Thyroid gland (tissue), 4 donors: ENCODE results near the gene GAS6. TPM values are rescaled to one million over a fixed set of nuclear protein-coding genes. Genes with fewer than 3 reads are reported as not detected.

Source experiments
- DNase-seq, 2 donors: peaks; one replicate each; pipeline ENCODE4 v3.0.0-alpha.2; 2019
- H3K27ac ChIP-seq, 3 donors: fragments of 200-600 bp; sonication (generic); 1 replicate in 2 of 3; 2 replicates in 1 of 3; pipeline ENCODE4 v1.5.1; 2016 to 2019; ENCODE audit warnings: mild to moderate bottlenecking in 1 of 3, moderate library complexity in 1 of 3
- H3K27me3 ChIP-seq: fragments of 200-600 bp; sonication (generic); one replicate; pipeline ENCODE4 v1.5.1; 2019
- H3K36me3 ChIP-seq, 2 donors: fragments of 200-600 bp; sonication (generic); one replicate each; pipeline ENCODE4 v1.5.1; 2016 to 2019
- H3K4me1 ChIP-seq, 2 donors: fragments of 200-600 bp; sonication (generic); one replicate each; pipeline ENCODE4 v1.5.1; 2017 to 2019
- H3K4me3 ChIP-seq, 3 donors: fragments of 200-600 bp; sonication (generic); replicated peaks in 1 of 3; 1 replicate in 2 of 3; 2 replicates in 1 of 3; pipeline ENCODE4 v1.5.1; 2016; ENCODE audit warnings: mild to moderate bottlenecking in 1 of 3
- H3K9me3 ChIP-seq: fragments of 200-600 bp; sonication (generic); one replicate; pipeline ENCODE4 v1.5.1; 2017
- POLR2A ChIP-seq, 2 donors: fragments of 450-650 bp; IDR thresholded peaks; one replicate each; pipeline ENCODE4 v1.6.1; 2017; ENCODE audit warnings: antibody characterized with exemption in 2 of 2, mild to moderate bottlenecking in 2 of 2, moderate library complexity in 1 of 2
- WGBS, 2 donors: methylation state at CpG; one replicate each; pipeline ENCODE4 v1.1.5; 2017; 5-methylcytosine and 5-hydroxymethylcytosine counted together
- intact Hi-C: fragments of 100-400 bp; cut with DNase I; formaldehyde crosslinking; loops from one replicate; pipeline ENCODE4 v1.15.1; 2023
- total RNA-seq, 4 donors: library from RNA; depleted of rRNA; stranded (reverse); fragments of >200 nt; gene quantifications; one replicate each; pipeline ENCODE4 v1.2.3, GENCODE V29; 2016
- TF ChIP-seq, protein P1 (sequence below), 6 experiments: fragments of 200-600 bp in 3 of 6; fragments of 450-650 bp in 3 of 6; sonication (generic) in 3 of 6; IDR thresholded peaks; one replicate each; pipeline ENCODE4 v1.5.1; 2016 to 2019; ENCODE audit warnings: antibody characterized with exemption in 6 of 6, mild to moderate bottlenecking in 2 of 6, inconsistent platforms in 1 of 6, moderate library complexity in 1 of 6

The GAS6 gene
- total RNA-seq, 4 donors from 2014 or later, result 145 to 197 (median 173) TPM

- no peak for TF ChIP-seq POLR2A (IDR thresholded peaks at IDR 0.05)
- TF ChIP-seq, protein P1, sequence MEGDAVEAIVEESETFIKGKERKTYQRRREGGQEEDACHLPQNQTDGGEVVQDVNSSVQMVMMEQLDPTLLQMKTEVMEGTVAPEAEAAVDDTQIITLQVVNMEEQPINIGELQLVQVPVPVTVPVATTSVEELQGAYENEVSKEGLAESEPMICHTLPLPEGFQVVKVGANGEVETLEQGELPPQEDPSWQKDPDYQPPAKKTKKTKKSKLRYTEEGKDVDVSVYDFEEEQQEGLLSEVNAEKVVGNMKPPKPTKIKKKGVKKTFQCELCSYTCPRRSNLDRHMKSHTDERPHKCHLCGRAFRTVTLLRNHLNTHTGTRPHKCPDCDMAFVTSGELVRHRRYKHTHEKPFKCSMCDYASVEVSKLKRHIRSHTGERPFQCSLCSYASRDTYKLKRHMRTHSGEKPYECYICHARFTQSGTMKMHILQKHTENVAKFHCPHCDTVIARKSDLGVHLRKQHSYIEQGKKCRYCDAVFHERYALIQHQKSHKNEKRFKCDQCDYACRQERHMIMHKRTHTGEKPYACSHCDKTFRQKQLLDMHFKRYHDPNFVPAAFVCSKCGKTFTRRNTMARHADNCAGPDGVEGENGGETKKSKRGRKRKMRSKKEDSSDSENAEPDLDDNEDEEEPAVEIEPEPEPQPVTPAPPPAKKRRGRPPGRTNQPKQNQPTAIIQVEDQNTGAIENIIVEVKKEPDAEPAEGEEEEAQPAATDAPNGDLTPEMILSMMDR (IDR thresholded peaks at IDR 0.05), result no peak
- no peaks in the 10 kb centered on the region for H3K36me3 ChIP-seq
- intact Hi-C loops, result no loop called here
- H3K9me3 ChIP-seq, result no peaks in the 10 kb centered on the region
- H3K27me3 ChIP-seq, result no peaks in the 10 kb centered on the region
- WGBS, 2 donors, result 35 to 37% methylated on average over 7 to 13 of the region's 15 CpGs
- no peak overlapping the region for H3K27ac ChIP-seq
- DNase-seq, result no peak
- H3K4me3 ChIP-seq, result no peak overlapping the region
- peaks cover 0 to 6% of the 10 kb centered on the region in 2 donors for H3K4me1 ChIP-seq
Measured at GRCh38 chr13:113802090-113802531, 61.8 kb downstream of the GAS6 start.

DNA sequence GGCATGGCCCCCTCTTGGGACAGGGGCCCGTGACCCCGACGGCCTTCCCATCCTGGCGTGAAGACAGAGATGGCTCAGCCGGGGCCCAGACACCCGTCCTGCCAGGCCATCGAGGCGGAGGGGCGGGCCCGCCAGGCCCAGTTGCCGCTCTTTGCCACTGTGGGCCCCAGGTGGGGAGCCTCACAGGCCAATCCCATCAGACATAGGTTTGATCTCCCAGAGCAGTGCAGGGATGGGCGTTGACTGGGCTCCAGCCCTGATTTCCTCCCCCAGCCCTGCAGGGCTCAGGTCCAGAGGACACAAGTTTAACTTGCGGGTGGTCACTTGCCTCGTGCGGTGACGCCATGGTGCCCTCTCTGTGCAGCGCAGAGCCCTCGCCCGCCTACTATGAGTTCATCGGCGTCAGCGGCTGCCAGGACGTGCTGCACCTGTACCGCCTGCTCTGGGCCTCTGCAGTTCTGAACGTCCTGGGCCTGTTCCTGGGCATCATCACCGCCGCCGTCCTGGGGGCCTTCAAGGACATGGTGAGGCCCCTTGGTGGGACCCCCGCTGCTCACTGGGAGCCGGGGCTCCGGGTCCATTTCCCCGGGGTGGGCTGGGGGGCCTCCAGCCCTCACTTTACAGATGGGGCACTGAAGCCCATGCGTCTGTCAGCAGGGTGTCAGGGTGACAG is 62.5 kb downstream of the GAS6 start:
- H3K4me1 ChIP-seq, result peaks cover 0 to 6% of the 10 kb centered on the region in 2 donors
- WGBS, 2 donors, result 89 to 94% methylated on average over 13 to 28 of the region's 33 CpGs
- DNase-seq, result no peak
- H3K27me3 ChIP-seq, result no peaks in the 10 kb centered on the region
- no peaks in the 10 kb centered on the region for H3K9me3 ChIP-seq
- intact Hi-C loops, result no loop called here
- no peak for TF ChIP-seq POLR2A (IDR thresholded peaks at IDR 0.05)
- TF ChIP-seq, protein P1 (IDR thresholded peaks at IDR 0.05), result no peak
- H3K4me3 ChIP-seq, result no peak overlapping the region
- no peaks in the 10 kb centered on the region for H3K36me3 ChIP-seq
- no peak overlapping the region for H3K27ac ChIP-seq

- WGBS, 2 donors, result 90% methylated on average over 2 to 4 of the region's 10 CpGs
- TF ChIP-seq, protein P1 (IDR thresholded peaks at IDR 0.05), result no peak
- no peak for TF ChIP-seq POLR2A (IDR thresholded peaks at IDR 0.05)
- H3K36me3 ChIP-seq, result no peaks in the 10 kb centered on the region
- intact Hi-C loops, result no loop called here
- no peaks in the 10 kb centered on the region for H3K27me3 ChIP-seq
- no peak overlapping the region for H3K4me3 ChIP-seq
- peaks cover 0 to 6% of the 10 kb centered on the region in 2 donors for H3K4me1 ChIP-seq
- no peak for DNase-seq
- H3K27ac ChIP-seq, result no peak overlapping the region
- no peaks in the 10 kb centered on the region for H3K9me3 ChIP-seq
Measured at GRCh38 chr13:113800576-113800926, 63.3 kb downstream of the GAS6 start.

GRCh38 chr13:113798200-113798811 is 65.6 kb downstream of the GAS6 start:
- Histone ChIP-seq H3K9me3 (no peaks in the 10 kb centered on the region), H3K27ac (no peak overlapping the region), H3K27me3 (no peaks in the 10 kb centered on the region), H3K36me3 (no peaks in the 10 kb centered on the region), H3K4me3 (no peak overlapping the region), H3K4me1 (peaks cover 0 to 6% of the 10 kb centered on the region in 2 donors)
- no peak for DNase-seq
- no peak for TF ChIP-seq POLR2A (IDR thresholded peaks at IDR 0.05)
- TF ChIP-seq, protein P1 (IDR thresholded peaks at IDR 0.05), result no peak
- WGBS, 2 donors, result 83 to 86% methylated on average over 2 of the region's 2 CpGs
- intact Hi-C loops, result no loop called here

- Histone ChIP-seq H3K36me3 (no peaks in the 10 kb centered on the region), H3K4me1 (peaks cover 0 to 5% of the 10 kb centered on the region in 2 donors), H3K27me3 (no peaks in the 10 kb centered on the region), H3K9me3 (no peaks in the 10 kb centered on the region), H3K27ac (no peak overlapping the region), H3K4me3 (no peak overlapping the region)
- DNase-seq, result no peak
- intact Hi-C loops, result no loop called here
- WGBS, 2 donors, result 91 to 93% methylated on average over 13 to 29 of the region's 30 CpGs
- TF ChIP-seq POLR2A (IDR thresholded peaks at IDR 0.05), result no peak
- TF ChIP-seq, protein P1 (IDR thresholded peaks at IDR 0.05), result no peak
Measured at GRCh38 chr13:113796964-113797676, 66.8 kb downstream of the GAS6 start.
